Keratinocyte (primary cell): ENCODE data around the gene MAFF. TPM values are rescaled to one million over a fixed set of nuclear protein-coding genes. Genes with fewer than 3 reads are reported as not detected.

Experiments
- DNase-seq: peaks from one replicate; pipeline ENCODE4 v3.0.0-alpha.2; 2011; ENCODE audit warnings: low read depth, missing footprints, low spot score
- FAIRE-seq: peaks from 2 replicates; lab custom pipeline; 2011; peaks lifted over from hg19 to GRCh38; lab: Jason Lieb, UNC
- H2AFZ ChIP-seq: 2 replicates; pipeline ENCODE4 v1.6.0; 2012; ENCODE audit warnings: low read length, control low read depth, inconsistent platforms; ENCODE audit not compliant: control insufficient read depth
- H3K27ac ChIP-seq: 2 replicates; pipeline ENCODE4 v1.5.1; 2011; ENCODE audit warnings: low read length; ENCODE audit not compliant: control insufficient read depth, insufficient read depth
- H3K27me3 ChIP-seq: 3 replicates; pipeline ENCODE4 v1.6.0; 2011; ENCODE audit warnings: low read length; ENCODE audit not compliant: control insufficient read depth, insufficient read depth; ENCODE audit errors: extremely low read depth
- H3K36me3 ChIP-seq, 2 experiments: 2 replicates in 1 of 2; 3 replicates in 1 of 2; pipeline ENCODE4 v1.5.1; 2011; ENCODE audit warnings: low read length in 2 of 2, mild to moderate bottlenecking in 1 of 2; ENCODE audit not compliant: control insufficient read depth in 2 of 2, insufficient read depth in 2 of 2; ENCODE audit errors: extremely low read depth in 1 of 2
- H3K4me1 ChIP-seq: 3 replicates; pipeline ENCODE4 v1.5.1; 2011; ENCODE audit warnings: low read length; ENCODE audit not compliant: control insufficient read depth, insufficient read depth; ENCODE audit errors: extremely low read depth
- H3K4me2 ChIP-seq: 3 replicates; pipeline ENCODE4 v1.6.0; 2011; ENCODE audit warnings: low read depth, low read length; ENCODE audit not compliant: control insufficient read depth, insufficient read depth; ENCODE audit errors: extremely low read depth
- H3K4me3 ChIP-seq, 3 experiments: fragments of 200-600 bp in 1 of 3; sonication (generic) in 1 of 3; 2 replicates in 2 of 3; 3 replicates in 1 of 3; pipeline ENCODE4 v1.5.1; 2011 to 2016; ENCODE audit warnings: low read length in 3 of 3, mild to moderate bottlenecking in 3 of 3, control low read depth in 2 of 3, inconsistent platforms in 1 of 3, low read depth in 1 of 3, mixed read lengths in 1 of 3, mixed run types in 1 of 3, moderate library complexity in 1 of 3; ENCODE audit not compliant: control insufficient read depth in 2 of 3, insufficient read depth in 2 of 3; ENCODE audit errors: extremely low read depth in 1 of 3
- H3K79me2 ChIP-seq: 2 replicates; pipeline ENCODE4 v1.6.0; 2012; ENCODE audit warnings: low read length; ENCODE audit not compliant: control insufficient read depth, insufficient read depth
- H3K9ac ChIP-seq: 3 replicates; pipeline ENCODE4 v1.6.0; 2011; ENCODE audit warnings: low read length; ENCODE audit not compliant: control insufficient read depth, insufficient read depth; ENCODE audit errors: extremely low read depth
- H3K9me1 ChIP-seq: 3 replicates; pipeline ENCODE4 v1.6.0; 2011; ENCODE audit warnings: low read length; ENCODE audit not compliant: control insufficient read depth, insufficient read depth; ENCODE audit errors: extremely low read depth
- H3K9me3 ChIP-seq: 2 replicates; pipeline ENCODE4 v1.5.1; 2012; ENCODE audit warnings: low read depth, low read length; ENCODE audit not compliant: control insufficient read depth
- H4K20me1 ChIP-seq: 3 replicates; pipeline ENCODE4 v1.6.0; 2011; ENCODE audit warnings: low read length; ENCODE audit not compliant: control insufficient read depth, insufficient read depth; ENCODE audit errors: extremely low read depth
- CTCF ChIP-seq, 3 experiments: IDR thresholded peaks in 1 of 3; conservative IDR thresholded peaks in 1 of 3; optimal IDR thresholded peaks in 1 of 3; 2 replicates in 2 of 3; 3 replicates in 1 of 3; pipeline versions ENCODE3 to v1.5.1; 2011; ENCODE audit warnings: low read length in 3 of 3, mild to moderate bottlenecking in 3 of 3, moderate library complexity in 2 of 3, control low read depth in 1 of 3, inconsistent platforms in 1 of 3; ENCODE audit not compliant: insufficient read depth in 2 of 3; ENCODE audit errors: extremely low read depth in 1 of 3
- EZH2 ChIP-seq: IDR thresholded peaks from one replicate; pipeline ENCODE4 v1.6.1; 2012; ENCODE audit warnings: inconsistent platforms, mild to moderate bottlenecking, low read length, moderate library complexity
- dilution Hi-C: fragments of 300-500 bp; cut with MboI; formaldehyde crosslinking; loops from one replicate; pipeline ENCODE4 v1.7.0; 2020; ENCODE audit warnings: low sequenced_read_pairs; ENCODE audit not compliant: extremely low pct_ligation_motif_present
- polyA plus RNA-seq, 5 experiments: library from polyadenylated mRNA; depleted of rRNA in 3 of 5; stranded (reverse) in 3 of 5; stranded (forward) in 1 of 5; unstranded in 1 of 5; fragments of >200 nt; gene quantifications; 1 replicate in 1 of 5; 2 replicates in 3 of 5; 3 replicates in 1 of 5; pipeline versions ENCODE4 v1.2.1 to v1.2.3, GENCODE V29; 2011 to 2012; ENCODE audit warnings: missing spikeins in 2 of 5, low read depth in 1 of 5, low replicate concordance in 1 of 5

MAFF gene
- polyA plus RNA-seq, 1 donor (not counting 4 experiments of a cell fraction or from before 2014, with no cell fraction given): 10.5 TPM

- FAIRE-seq (no peak), DNase-seq (no peak)
- Histone ChIP-seq H3K27ac (no peak overlapping the region), H3K27me3 (no peaks in the 10 kb centered on the region), H3K4me1 (peaks cover 41% of the 10 kb centered on the region), H2AFZ (no peak overlapping the region), H3K9ac (no peak overlapping the region), H3K9me1 (peaks cover 2% of the 10 kb centered on the region), H4K20me1 (peaks cover 6% of the 10 kb centered on the region), H3K9me3 (no peaks in the 10 kb centered on the region), H3K36me3 (peaks cover 21 to 24% of the 10 kb centered on the region in 2 experiments), H3K4me2 (no peak overlapping the region), H3K4me3 (no peak overlapping the region), H3K79me2 (peaks cover 22% of the 10 kb centered on the region)
- no peak for TF ChIP-seq EZH2
- no peak for TF ChIP-seq CTCF (optimal IDR thresholded peaks at IDR 0.05 in 1 of 3, IDR thresholded peaks at IDR 0.05 in 1 of 3, conservative IDR thresholded peaks at IDR 0.05 in 1 of 3; ENCODE audit: extremely low read depth in 1 of 3, insufficient read depth in 2 of 3, low read length in 3 of 3)
- dilution Hi-C loops: no loop called here
These were observed 13.6 kb downstream of the MAFF start for GRCh38 chr22:38215156-38216038.

GRCh38 chr22:38218661-38219622 lies 17.1 kb downstream of the MAFF start:
- peaks cover 13 to 26% of the 10 kb centered on the region in 2 experiments for H3K36me3 ChIP-seq
- H3K27ac ChIP-seq: peak overlapping the region; percentile 99
- H3K4me2 ChIP-seq: peak overlapping the region; percentile 77
- DNase-seq: peak; percentile 83
- dilution Hi-C loops: no loop called here
- no peaks in the 10 kb centered on the region for H3K9me3 ChIP-seq
- H2AFZ ChIP-seq: no peak overlapping the region
- H3K4me3 ChIP-seq: peak overlapping the region in 1 of 3 experiments; percentile 18
- H3K27me3 ChIP-seq: no peaks in the 10 kb centered on the region
- H3K4me1 ChIP-seq: peaks cover 55% of the 10 kb centered on the region
- H3K9me1 ChIP-seq: peaks cover 4% of the 10 kb centered on the region
- FAIRE-seq: peak; percentile 92
- no peak for TF ChIP-seq EZH2
- TF ChIP-seq CTCF (optimal IDR thresholded peaks at IDR 0.05 in 1 of 3, IDR thresholded peaks at IDR 0.05 in 1 of 3, conservative IDR thresholded peaks at IDR 0.05 in 1 of 3; ENCODE audit: extremely low read depth in 1 of 3, insufficient read depth in 2 of 3, low read length in 3 of 3): no peak
- H3K79me2 ChIP-seq: peaks cover under 1% of the 10 kb centered on the region
- H4K20me1 ChIP-seq: no peaks in the 10 kb centered on the region
- peak overlapping the region; percentile 87 for H3K9ac ChIP-seq
